HEK293 (cell line): ENCODE measurements around the gene EFCAB12.

Source experiments
- CTCF ChIP-seq: fragments of 450-650 bp; formaldehyde crosslinking; IDR thresholded peaks from 2 replicates; pipeline ENCODE4 v1.5.1; 2016; ENCODE audit warnings: missing biosample characterization, missing genetic modification characterization
- HOXD13 ChIP-seq: sonication (generic); formaldehyde crosslinking; IDR thresholded peaks from 2 replicates; pipeline ENCODE4 v1.8.0; 2022; ENCODE audit warnings: missing genetic modification reagents, borderline replicate concordance
- ZNF10 ChIP-seq: fragments of 450-650 bp; formaldehyde crosslinking; IDR thresholded peaks from 2 replicates; pipeline ENCODE4 v1.5.1; 2017; ENCODE audit warnings: missing biosample characterization, missing genetic modification characterization
- ZNF202 ChIP-seq: fragments of 450-650 bp; formaldehyde crosslinking; IDR thresholded peaks from 2 replicates; pipeline ENCODE4 v1.5.1; 2016; ENCODE audit warnings: missing biosample characterization, missing genetic modification characterization, borderline replicate concordance
- ZNF23 ChIP-seq: fragments of 450-650 bp; formaldehyde crosslinking; IDR thresholded peaks from 2 replicates; pipeline ENCODE4 v1.5.1; 2016; ENCODE audit warnings: missing biosample characterization, missing genetic modification characterization, borderline replicate concordance
- ZNF311 ChIP-seq: fragments of 450-650 bp; formaldehyde crosslinking; IDR thresholded peaks from 2 replicates; pipeline ENCODE4 v1.5.1; 2017; ENCODE audit warnings: missing biosample characterization, missing genetic modification characterization, borderline replicate concordance
- TF ChIP-seq, protein P1 (sequence below): fragments of 450-650 bp; formaldehyde crosslinking; IDR thresholded peaks from 2 replicates; pipeline ENCODE4 v1.5.1; 2016; ENCODE audit warnings: missing biosample characterization, missing genetic modification characterization

- peak; percentile 68 for TF ChIP-seq CTCF (tag by site-specific recombination)
- TF ChIP-seq HOXD13 (CRISPR knock-in tag), result no peak
- no peak for TF ChIP-seq ZNF311
- TF ChIP-seq, protein P1, sequence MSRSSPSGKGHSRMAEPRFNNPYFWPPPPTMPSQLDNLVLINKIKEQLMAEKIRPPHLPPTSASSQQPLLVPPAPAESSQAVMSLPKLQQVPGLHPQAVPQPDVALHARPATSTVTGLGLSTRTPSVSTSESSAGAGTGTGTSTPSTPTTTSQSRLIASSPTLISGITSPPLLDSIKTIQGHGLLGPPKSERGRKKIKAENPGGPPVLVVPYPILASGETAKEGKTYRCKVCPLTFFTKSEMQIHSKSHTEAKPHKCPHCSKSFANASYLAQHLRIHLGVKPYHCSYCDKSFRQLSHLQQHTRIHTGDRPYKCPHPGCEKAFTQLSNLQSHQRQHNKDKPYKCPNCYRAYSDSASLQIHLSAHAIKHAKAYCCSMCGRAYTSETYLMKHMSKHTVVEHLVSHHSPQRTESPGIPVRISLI (tag by site-specific recombination), result no peak
- TF ChIP-seq ZNF23 (tag by site-specific recombination), result no peak
- no peak for TF ChIP-seq ZNF202 (tag by site-specific recombination)
- no peak for TF ChIP-seq ZNF10 (tag by site-specific recombination)
These were observed 29.1 kb downstream of the EFCAB12 start for GRCh38 chr3:129399145-129399894.
